Breast epithelium (tissue), 3 donors: ENCODE results near the gene RBM26.

Experiments used
- CTCF ChIP-seq, 3 donors: fragments of 450-650 bp; IDR thresholded peaks; one replicate each; pipeline ENCODE4 v1.5.1; 2016 to 2017; ENCODE audit warnings: antibody characterized with exemption in 3 of 3, mild to moderate bottlenecking in 3 of 3, moderate library complexity in 3 of 3
- POLR2A ChIP-seq: fragments of 450-650 bp; IDR thresholded peaks from one replicate; pipeline ENCODE4 v1.6.1; 2016; ENCODE audit warnings: antibody characterized with exemption, mild to moderate bottlenecking, moderate library complexity

- TF ChIP-seq CTCF (IDR thresholded peaks at IDR 0.05) (no peak), POLR2A (no peak)
These were observed 45.5 kb upstream of the RBM26 start for GRCh38 chr13:79451500-79451962.
